ENCODE measurements around the gene GUK1.

Gene GUK1

DNA sequence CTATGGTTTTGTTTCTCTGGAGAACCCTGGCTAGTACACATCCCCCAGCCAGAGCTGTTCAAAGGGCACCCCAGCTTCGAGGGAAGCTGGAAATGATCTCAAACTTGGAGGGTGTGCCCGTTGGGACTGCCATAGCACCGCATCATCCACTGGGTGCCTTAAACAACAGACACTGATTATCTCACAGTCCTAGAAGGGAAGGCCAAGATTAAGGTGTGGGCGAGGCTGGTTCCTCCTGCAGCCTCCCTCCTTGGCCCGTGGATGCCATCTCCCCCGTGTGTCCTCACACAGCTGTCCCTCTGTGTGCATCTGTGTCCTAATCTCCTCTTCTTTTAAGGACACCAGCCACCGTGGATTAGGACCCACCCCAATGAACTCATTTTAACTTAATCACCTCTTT lies 21.3 kb downstream of the GUK1 start:
- DNase-seq (ENCODE audit: low read depth), result no peak
- H3K4me3 ChIP-seq (ENCODE audit: low read length), result no peak overlapping the region
- no peak for TF ChIP-seq CTCF (conservative IDR thresholded peaks at IDR 0.05; ENCODE audit: low read depth, low read length)

GRCh38 chr1:228161866-228162265 lies 21.8 kb downstream of the GUK1 start:
- no peak for TF ChIP-seq CTCF (conservative IDR thresholded peaks at IDR 0.05; ENCODE audit: low read depth, low read length)
- DNase-seq (ENCODE audit: low read depth), result no peak
- H3K4me3 ChIP-seq (ENCODE audit: low read length), result no peak overlapping the region

GRCh38 chr1:228162286-228163006 lies 22.4 kb downstream of the GUK1 start:
- no peak overlapping the region for H3K4me3 ChIP-seq (ENCODE audit: low read length)
- no peak for DNase-seq (ENCODE audit: low read depth)
- no peak for TF ChIP-seq CTCF (conservative IDR thresholded peaks at IDR 0.05; ENCODE audit: low read depth, low read length)

GRCh38 chr1:228163007-228163753 lies 23.1 kb downstream of the GUK1 start:
- no peak for DNase-seq (ENCODE audit: low read depth)
- no peak overlapping the region for H3K4me3 ChIP-seq (ENCODE audit: low read length)
- no peak for TF ChIP-seq CTCF (conservative IDR thresholded peaks at IDR 0.05; ENCODE audit: low read depth, low read length)

- no peak overlapping the region for H3K4me3 ChIP-seq (ENCODE audit: low read length)
- no peak for TF ChIP-seq CTCF (conservative IDR thresholded peaks at IDR 0.05; ENCODE audit: low read depth, low read length)
- DNase-seq (ENCODE audit: low read depth), result no peak
Measured at GRCh38 chr1:228163776-228164519, 23.9 kb downstream of the GUK1 start.

DNA sequence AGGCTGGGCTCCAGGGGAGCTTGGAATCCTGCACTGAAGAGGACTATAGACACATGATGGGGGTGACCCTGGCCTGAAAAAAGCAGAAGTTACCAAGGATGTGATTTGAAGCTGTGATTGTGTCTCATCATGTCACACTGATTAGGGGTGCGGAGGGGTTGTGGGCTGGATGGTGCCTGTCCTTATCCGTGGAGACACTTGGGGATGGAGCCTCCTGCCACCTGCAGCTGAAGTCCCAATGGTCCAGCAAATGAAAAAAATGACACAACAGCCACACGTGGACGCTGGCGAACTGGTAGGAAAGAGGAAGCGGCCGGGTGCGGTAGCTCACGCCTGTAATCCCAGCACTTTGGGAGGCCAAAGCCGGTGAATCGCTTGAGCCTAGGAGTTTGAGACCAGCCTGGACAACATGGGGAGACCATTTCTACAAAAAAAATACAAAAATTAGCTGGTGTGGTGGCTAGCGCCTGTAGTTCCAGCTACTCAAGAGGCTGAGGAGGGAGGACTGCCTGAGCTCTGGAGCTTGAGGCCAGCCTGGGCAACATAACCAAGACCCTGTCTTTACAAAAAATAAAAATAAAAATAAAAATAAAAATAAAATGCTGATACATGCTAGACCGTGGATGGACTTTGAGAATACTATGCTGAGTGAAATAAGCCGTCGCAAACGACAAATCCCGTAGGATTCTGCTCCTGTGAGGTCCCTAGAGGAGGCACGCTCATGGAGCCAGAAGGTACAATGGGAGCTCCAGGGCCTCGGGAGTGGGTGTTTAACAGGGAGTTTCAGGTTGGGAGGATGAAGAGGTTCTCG lies 24.7 kb downstream of the GUK1 start:
- no peak for TF ChIP-seq CTCF (conservative IDR thresholded peaks at IDR 0.05; ENCODE audit: low read depth, low read length)
- no peak for DNase-seq (ENCODE audit: low read depth)
- peak overlapping the region; percentile 63 for H3K4me3 ChIP-seq (ENCODE audit: low read length)

Measured in retinal pigment epithelial cell (primary cell).